Measurements from ENCODE around the gene ZC3HAV1.

The ZC3HAV1 gene

GRCh38 chr7:139035586-139036353 is 73.8 kb downstream of the ZC3HAV1 start, which contains the start of gene ZC3HAV1L:
TSS of gene ZC3HAV1L (minus strand) at chr7:139036042. CDS start at chr7:139036017, 25 bp downstream.
- peak within 1 kb of the TSS in 1 of 3 experiments; percentile 23 for H3K4me3 Mint-ChIP-seq
- no peak within 1 kb of the TSS for H3K27ac Mint-ChIP-seq
- H3K27me3 Mint-ChIP-seq (ENCODE audit: low read depth), result peaks cover 4% of the 10 kb centered on the region
- peaks cover 5% of the 10 kb centered on the region for H3K9me3 Mint-ChIP-seq
- no peaks in the 10 kb centered on the region for H3K4me1 Mint-ChIP-seq
- no peak for TF ChIP-seq CTCF (IDR thresholded peaks at IDR 0.05; ENCODE audit: unreplicated experiment in 3 of 3)
- H3K36me3 Mint-ChIP-seq (ENCODE audit: low read depth), result no peaks in the 10 kb centered on the region

GRCh38 chr7:139034855-139035585 is 74.5 kb downstream of the ZC3HAV1 start:
- Mint-ChIP-seq H3K4me1 (no peaks in the 10 kb centered on the region), H3K36me3 (ENCODE audit: low read depth) (no peaks in the 10 kb centered on the region), H3K4me3 (peak overlapping the region in 1 of 3 experiments; percentile 23)

GRCh38 chr7:139034336-139034735 is 75.2 kb downstream of the ZC3HAV1 start:
- Mint-ChIP-seq H3K9me3 (peaks cover 5% of the 10 kb centered on the region), H3K27me3 (ENCODE audit: low read depth) (peaks cover 5% of the 10 kb centered on the region), H3K4me3 (no peak overlapping the region), H3K4me1 (no peaks in the 10 kb centered on the region), H3K36me3 (ENCODE audit: low read depth) (no peaks in the 10 kb centered on the region), H3K27ac (no peak overlapping the region)
- TF ChIP-seq CTCF (IDR thresholded peaks at IDR 0.05; ENCODE audit: unreplicated experiment in 3 of 3), result no peak

More at GRCh38 chr7:139034855-139035585, 74.5 kb downstream of the ZC3HAV1 start:
- no peak overlapping the region for H3K27ac Mint-ChIP-seq
- peaks cover 5% of the 10 kb centered on the region for H3K9me3 Mint-ChIP-seq
- TF ChIP-seq CTCF (IDR thresholded peaks at IDR 0.05; ENCODE audit: unreplicated experiment in 3 of 3), result no peak
- H3K27me3 Mint-ChIP-seq (ENCODE audit: low read depth), result peaks cover 1% of the 10 kb centered on the region

GRCh38 chr7:139033346-139034114 is 76.0 kb downstream of the ZC3HAV1 start:
- Mint-ChIP-seq H3K9me3 (peaks cover 5% of the 10 kb centered on the region), H3K36me3 (ENCODE audit: low read depth) (no peaks in the 10 kb centered on the region), H3K4me3 (no peak overlapping the region), H3K27ac (no peak overlapping the region), H3K27me3 (ENCODE audit: low read depth) (peaks cover 7% of the 10 kb centered on the region), H3K4me1 (no peaks in the 10 kb centered on the region)
- TF ChIP-seq CTCF (IDR thresholded peaks at IDR 0.05; ENCODE audit: unreplicated experiment in 3 of 3), result no peak

GRCh38 chr7:139032473-139032872 is 77.0 kb downstream of the ZC3HAV1 start:
- Mint-ChIP-seq H3K4me1 (no peaks in the 10 kb centered on the region), H3K27me3 (ENCODE audit: low read depth) (peaks cover 7% of the 10 kb centered on the region), H3K4me3 (no peak overlapping the region), H3K9me3 (peaks cover 5% of the 10 kb centered on the region), H3K27ac (no peak overlapping the region), H3K36me3 (ENCODE audit: low read depth) (no peaks in the 10 kb centered on the region)
- TF ChIP-seq CTCF (IDR thresholded peaks at IDR 0.05; ENCODE audit: unreplicated experiment in 3 of 3), result no peak

Data from nephron (organoid).